ENCODE measurements around the gene DNHD1.

GRCh38 chr11:6488342-6488741 lies 8.7 kb upstream of the DNHD1 start:
- no peak for TF ChIP-seq CTCF (IDR thresholded peaks at IDR 0.05)
- no peak for TF ChIP-seq POLR2A (IDR thresholded peaks at IDR 0.05)
- TF ChIP-seq POLR2AphosphoS5 (IDR thresholded peaks at IDR 0.05), result no peak

All from stomach (tissue), 4 donors.